ENCODE results near the gene KIAA1671.

KIAA1671 gene

DNA sequence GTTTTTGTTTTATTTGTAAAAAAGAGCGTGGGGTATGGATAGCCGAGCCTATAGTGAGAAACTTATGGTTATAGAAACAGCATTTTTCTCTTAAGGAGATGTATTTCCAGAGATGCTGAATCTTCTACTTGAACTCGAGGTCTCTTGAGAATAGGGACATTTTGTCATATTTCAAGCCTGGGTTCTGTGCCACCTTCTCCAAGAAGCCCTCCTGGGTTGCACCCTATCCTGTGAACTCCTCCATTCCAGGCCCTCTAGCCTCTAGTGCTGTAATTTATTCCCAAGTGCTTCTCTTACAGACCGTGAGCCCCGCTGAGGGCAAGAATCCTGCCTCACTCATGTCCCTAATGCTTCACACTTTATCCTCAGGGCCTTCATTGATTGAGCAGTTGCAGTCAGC is 108.6 kb downstream of the KIAA1671 start:
- TF ChIP-seq ZFX (IDR thresholded peaks at IDR 0.05), result no peak
- TF ChIP-seq, protein P1, sequence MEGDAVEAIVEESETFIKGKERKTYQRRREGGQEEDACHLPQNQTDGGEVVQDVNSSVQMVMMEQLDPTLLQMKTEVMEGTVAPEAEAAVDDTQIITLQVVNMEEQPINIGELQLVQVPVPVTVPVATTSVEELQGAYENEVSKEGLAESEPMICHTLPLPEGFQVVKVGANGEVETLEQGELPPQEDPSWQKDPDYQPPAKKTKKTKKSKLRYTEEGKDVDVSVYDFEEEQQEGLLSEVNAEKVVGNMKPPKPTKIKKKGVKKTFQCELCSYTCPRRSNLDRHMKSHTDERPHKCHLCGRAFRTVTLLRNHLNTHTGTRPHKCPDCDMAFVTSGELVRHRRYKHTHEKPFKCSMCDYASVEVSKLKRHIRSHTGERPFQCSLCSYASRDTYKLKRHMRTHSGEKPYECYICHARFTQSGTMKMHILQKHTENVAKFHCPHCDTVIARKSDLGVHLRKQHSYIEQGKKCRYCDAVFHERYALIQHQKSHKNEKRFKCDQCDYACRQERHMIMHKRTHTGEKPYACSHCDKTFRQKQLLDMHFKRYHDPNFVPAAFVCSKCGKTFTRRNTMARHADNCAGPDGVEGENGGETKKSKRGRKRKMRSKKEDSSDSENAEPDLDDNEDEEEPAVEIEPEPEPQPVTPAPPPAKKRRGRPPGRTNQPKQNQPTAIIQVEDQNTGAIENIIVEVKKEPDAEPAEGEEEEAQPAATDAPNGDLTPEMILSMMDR (conservative IDR thresholded peaks at IDR 0.05), result no peak
- no peak overlapping the region; the same call in 1 of the 2 replicates for H3K27ac ChIP-seq

DNA sequence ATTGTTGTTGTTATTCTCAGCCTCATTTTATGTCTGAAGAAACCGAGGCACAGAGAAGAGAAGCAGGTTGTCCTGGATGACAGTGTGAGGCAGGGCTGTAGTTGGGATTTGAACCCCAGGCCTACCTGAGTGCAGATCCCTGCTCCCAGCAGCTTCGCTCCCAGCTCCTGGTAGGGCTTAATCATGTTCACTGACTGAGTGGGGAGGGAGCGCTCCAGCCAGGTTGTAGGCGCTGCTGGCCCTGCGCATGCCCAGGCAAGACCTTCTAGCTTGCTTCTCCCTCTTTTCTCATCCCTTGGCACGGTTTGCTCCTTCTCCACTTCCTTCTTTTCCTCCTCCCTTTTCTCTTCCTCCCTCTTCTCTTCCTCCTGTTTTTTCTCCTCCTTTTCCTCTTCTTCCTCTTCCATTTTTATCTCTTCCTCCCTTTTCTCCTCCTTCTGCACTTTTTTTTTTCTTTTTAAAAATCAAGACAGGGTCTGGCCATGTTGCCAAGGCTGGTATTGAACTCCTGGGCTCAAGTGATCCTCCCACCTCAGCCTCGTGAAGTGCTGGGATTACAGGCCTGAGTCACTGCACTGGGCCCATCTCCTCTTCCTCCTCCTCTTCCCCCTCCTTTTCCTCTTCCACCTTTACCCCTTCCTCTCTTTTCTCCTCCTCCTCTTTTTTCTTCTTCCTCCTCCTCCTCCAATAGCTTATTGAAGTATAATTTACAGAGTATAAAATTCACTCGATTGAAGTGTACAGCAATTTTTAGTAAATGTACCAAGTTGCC is 109.3 kb downstream of the KIAA1671 start:
- no peak overlapping the region; the same call in 1 of the 2 replicates for H3K27ac ChIP-seq
- TF ChIP-seq ZFX (IDR thresholded peaks at IDR 0.05), result no peak
- TF ChIP-seq, protein P1 (conservative IDR thresholded peaks at IDR 0.05), result no peak

DNA sequence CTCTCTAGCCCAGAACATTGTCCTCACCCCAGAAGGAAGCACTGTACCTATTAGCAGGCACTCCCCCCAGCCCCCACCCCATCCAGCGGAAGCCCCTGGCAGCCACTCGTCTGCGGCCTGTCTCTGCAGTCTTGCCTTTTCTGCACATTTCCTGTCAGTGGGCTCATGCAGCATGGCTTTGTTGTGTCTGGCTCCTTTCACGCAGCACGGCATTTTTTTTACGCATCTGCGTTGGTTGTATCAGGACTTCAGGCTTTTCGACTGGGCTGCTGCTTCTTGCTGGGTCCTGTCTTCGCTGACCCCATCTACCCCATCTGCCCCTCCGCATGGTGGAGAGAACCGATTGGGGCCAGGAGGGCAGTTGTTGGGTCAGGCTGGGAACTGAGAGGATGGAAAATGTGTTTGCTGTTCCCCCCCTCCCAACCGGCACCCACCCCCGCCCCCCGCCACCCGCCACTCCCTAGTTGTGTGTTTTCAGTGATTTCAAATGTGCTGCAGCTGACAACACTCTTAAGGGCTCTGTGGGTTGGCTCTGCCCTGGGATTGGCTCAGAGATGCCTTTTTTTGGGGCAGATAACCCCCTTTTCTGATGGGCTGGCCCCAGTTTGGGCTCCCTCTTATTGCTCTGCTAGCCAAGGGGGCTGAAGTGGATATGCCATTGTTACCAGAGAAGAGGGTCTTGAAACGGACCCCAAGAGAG is 110.0 kb downstream of the KIAA1671 start:
- no peak overlapping the region for H3K27ac ChIP-seq
- TF ChIP-seq, protein P1 (conservative IDR thresholded peaks at IDR 0.05), result no peak
- no peak for TF ChIP-seq ZFX (IDR thresholded peaks at IDR 0.05)

DNA sequence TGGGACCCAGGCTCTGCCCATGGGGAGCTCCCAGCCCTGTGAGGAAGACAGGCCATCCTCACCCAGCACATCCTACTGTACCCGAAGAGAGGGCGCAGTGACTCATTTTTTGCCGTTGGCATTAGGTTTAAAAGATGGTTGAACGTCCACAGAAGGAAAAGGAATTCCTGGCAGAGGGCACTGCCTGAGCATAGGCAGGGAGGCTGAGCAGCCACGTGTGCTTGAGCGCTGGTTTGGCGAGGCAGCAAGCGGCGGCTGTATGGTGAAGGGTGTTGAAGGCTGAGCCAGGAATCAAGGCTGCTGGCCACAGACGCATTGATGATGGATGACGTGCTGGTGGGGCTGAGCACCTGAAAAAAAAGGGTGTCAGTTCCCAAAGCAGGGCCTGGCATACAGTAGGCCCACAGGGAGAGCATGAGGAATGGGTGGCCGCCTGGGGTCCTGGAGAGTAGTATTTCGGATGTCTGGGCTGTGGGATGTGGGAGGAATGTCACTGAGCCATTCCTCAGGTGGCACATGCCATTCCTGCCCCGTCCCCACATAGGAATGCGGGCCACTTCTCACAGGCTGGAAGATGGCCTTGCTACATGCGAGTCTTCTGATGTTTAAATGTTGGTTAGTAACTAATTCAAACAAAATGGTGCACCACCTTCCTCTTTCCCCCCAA is 112.5 kb downstream of the KIAA1671 start:
- no peak overlapping the region for H3K27ac ChIP-seq
- no peak for TF ChIP-seq ZFX (IDR thresholded peaks at IDR 0.05)
- TF ChIP-seq, protein P1 (conservative IDR thresholded peaks at IDR 0.05), result no peak

DNA sequence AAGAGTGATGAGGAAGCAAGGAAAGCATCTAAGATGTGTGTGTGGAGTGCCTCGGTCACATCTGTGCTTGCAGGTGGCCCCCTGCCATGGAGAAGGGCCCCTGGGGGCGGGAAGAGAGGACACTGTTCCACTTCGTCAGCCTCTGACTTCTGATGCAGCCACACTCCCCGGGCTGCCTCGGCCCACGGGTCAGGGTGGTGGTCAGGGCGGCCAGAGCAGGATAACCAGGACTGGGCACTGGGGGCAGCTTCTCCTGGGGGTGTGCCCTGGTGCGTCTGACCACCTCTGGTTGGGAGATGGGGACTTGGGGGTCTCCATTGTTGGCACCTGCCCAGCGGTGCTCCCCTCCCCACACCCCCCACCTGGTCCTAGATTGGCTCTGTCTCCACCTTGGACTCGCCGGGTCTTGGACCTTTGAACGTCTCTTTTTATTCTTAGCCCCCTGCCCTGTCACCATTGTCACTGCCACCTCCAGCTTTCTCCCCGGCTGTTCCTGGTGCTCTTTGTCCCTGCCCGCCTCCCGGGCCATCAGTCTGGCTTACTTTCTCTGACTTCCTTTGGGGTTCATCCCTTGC is 114.4 kb downstream of the KIAA1671 start:
- H3K27ac ChIP-seq, result no peak overlapping the region
- TF ChIP-seq, protein P1 (conservative IDR thresholded peaks at IDR 0.05), result no peak
- no peak for TF ChIP-seq ZFX (IDR thresholded peaks at IDR 0.05)

DNA sequence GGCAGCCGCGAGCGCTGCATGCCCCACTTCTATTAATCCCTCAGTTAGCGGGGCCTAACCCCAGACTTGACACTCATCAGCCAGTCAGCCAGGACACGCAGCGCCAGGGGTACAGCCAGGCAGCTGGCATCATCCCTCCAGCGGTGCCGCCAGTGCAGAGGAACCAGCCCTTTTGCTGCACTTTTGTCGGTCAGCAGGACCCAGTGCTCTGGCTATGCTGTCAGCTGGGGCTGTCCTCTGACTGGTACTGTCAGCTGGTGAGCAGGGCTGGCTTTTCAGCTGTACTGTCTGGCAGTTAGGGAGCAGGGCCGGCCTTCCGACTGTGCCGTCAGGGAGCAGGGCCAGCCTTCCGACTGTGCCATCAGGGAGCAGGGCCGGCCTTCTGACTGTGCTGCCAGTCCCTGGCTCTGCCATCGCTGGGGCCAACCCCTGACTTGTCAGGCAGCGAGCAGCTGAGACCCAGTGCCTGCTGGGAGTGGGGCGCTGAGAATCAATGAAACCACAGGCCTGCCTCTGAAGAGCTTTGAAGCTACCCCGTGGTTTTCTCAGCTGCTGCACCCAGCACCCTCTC is 115.4 kb downstream of the KIAA1671 start:
- TF ChIP-seq, protein P1 (conservative IDR thresholded peaks at IDR 0.05), result no peak
- H3K27ac ChIP-seq, result no peak overlapping the region
